Stimulated activated CD8-positive, alpha-beta memory T cell treated with anti-CD3 and anti-CD28 coated beads, Interleukin-12 subunit alpha, Interleukin-12 subunit beta, amount 100 ng/mL, for 24 hours (primary cell): Measurements from ENCODE around the gene CYTH2.
"Not testable (repeated sequence)": the region's sequence is repeated elsewhere in the genome, so short reads cannot be mapped to it uniquely, and the experiment has no call there.

ENCODE experiments used
- DNase-seq: peaks from one replicate; pipeline ENCODE4 v3.0.0-alpha.2; 2020; ENCODE audit errors: extremely low read depth

Gene CYTH2

DNA sequence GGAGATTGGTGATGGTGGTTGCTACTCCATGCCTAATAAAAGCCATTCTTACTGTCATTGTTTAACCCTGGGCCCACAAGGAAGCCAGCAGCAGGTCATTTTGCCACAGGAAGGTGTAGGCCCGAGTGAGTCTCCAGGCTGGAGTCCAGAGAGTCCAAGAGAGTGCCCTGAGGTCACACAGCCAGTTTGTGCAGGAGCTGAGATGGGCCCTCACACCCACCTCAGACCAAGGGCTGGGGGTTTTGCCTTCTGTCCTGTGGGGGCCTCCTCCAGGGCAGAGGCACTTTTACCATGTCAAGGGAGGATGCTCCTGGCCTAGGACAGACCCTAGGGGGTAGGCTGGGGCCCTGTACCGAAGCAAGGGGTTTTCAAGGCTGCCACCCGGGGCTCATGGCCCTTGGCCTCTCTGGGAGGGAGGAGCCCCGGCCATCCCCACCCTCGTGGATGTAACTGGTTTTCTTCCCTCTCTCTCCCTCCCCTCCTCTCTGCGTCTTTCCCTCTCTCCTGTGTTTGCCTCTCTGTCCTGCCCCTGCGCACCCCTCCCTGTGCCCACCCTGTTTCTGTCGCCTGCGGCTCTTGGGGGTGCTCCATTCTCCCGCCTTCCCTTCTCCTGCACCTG lies 8.0 kb downstream of the CYTH2 start:
- DNase-seq, result no peak

DNA sequence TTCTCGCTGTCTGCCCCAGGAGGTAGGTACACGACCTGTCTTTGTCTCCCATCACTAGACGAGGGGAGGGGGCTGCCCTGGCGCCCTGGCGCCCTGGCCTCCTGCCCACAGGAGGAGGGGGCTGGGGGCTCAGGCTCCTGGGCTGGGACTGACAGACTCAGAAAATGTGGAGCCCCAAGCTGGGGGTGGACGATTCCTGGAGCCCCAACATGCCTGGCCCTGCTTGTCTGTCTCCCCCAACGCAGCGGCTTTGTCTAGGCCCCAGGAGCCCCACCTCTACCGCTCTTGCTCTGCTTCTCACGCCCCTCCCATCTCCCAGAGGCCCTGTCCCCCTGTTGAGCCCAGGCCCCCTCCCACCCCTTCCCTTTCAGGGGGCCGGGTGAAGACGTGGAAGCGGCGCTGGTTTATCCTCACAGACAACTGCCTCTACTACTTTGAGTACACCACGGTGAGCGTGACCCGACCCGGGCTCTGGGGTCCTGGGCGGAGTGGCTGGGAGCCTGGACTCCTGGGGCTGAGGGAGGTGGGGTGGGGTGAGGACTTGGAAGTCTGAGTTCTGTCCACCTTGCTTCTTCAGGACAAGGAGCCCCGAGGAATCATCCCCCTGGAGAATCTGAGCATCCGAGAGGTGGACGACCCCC lies 8.6 kb downstream of the CYTH2 start:
- no peak for DNase-seq

DNA sequence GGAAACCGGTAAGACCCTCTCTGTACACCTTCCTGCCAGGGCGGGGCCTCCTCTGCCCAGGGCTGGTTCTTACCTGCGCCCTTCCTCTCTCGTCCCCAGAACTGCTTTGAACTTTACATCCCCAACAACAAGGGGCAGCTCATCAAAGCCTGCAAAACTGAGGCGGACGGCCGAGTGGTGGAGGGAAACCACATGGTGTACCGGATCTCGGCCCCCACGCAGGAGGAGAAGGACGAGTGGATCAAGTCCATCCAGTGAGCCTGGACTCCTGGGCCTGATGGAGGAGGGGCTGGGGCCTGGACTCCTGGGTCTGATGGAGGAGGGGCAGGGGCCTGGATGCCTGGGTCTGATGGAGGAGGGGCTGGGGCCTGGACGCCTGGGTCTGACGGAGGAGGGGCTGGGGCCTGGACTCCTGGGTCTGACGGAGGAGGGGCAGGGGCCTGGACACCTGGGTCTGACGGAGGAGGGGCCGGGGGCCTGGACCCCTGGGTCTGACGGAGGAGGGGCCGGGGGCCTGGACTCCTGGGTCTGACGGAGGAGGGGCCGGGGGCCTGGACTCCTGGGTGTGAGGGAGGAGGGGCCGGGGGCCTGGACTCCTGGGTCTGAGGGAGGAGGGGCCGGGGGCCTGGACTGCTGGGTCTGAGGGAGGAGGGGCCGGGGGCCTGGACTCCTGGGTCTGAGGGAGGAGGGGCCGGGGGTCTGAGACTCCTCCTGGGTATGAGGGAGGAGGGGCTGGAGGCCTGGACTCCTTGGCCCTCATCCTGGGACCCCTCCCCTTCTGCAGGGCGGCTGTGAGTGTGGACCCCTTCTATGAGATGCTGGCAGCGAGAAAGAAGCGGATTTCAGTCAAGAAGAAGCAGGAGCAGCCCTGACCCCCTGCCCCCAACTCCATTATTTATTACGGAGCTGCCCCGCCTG lies 9.4 kb downstream of the CYTH2 start:
- no peak for DNase-seq

DNA sequence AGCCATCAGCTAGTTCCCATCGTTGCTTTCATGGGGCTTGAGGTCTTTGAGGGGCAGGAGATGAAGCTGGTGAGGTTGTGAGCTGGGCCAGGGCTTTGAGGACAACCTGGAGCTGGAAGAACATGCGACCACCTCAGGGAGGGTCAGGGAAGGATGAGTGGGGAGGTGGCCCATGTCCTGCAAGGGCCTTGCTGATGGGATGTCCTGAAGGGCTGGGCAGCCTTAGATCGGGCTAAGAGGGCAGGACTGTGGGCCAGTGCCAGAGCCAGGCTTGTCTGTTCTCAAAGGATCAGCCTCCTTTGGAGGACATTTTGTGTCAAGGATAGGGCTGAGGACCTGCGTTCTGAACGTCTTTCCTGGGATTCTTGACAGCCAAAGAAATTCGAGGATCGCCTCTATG lies 10.5 kb downstream of the CYTH2 start:
- DNase-seq, result no peak

DNA sequence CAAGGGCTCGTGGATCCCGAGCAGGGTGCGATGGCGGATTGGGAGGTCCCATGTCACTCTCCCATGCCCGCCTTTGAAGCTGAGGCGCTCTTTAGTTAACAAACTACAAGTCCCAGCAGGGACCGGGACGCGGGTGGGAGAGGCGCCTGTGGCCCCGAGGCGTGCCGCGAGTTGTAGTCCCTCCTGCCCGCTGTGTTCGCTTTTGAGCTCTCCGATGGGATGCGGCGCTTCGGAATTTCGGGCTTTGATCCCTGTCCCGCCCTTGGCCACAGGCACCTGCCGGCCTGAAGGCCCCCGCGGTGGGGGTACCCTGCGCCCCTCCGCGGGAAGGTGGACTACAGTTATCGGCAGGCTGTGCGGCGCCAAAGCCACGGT lies 11.0 kb downstream of the CYTH2 start:
- no peak for DNase-seq

DNA sequence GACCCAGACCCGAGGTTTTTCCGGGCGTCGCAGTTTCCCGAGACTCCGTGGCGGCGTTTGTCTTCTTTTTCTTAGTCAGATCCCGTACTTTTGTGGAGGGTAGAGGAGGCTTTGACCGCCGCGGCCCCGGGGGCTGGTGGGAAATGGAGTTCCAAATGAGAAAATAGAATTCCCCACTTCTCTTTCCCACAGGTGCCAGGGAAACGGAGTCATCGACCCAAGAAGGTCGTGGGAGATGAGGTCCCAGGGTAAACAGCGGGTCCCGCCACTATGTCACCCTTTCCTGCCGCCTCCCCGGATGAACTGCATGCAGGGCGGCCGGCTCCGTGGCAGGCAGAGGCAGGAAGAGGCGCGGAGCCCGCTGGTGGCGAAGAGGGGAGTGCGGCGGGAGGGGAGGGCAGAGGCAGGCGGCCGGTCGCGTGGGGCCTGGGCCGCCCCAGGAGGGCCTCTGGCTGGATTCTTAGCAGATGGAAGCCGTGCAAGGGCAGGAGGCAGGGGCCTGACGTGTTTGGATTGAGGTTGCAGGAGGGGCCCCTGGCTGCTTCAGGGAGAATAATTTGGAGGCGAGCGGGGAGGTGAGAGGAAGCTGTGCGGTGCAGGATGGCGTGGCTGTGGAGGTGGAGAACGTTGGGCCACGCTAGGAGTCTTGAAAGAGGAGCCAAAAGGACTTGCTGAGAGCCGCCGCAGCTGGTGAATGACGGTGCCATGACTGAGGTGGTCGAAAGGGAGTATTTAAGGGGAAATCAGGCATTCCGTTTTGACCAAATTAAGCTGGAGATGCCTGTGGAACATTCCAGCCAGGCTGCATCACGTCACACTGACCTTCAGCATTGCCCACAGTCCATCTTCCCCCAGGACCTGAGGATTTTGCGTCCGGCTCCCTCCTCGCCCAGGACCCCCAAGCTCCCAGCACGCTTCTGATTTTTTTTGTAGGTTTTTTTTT lies 11.7 kb downstream of the CYTH2 start:
- DNase-seq, result no peak

DNA sequence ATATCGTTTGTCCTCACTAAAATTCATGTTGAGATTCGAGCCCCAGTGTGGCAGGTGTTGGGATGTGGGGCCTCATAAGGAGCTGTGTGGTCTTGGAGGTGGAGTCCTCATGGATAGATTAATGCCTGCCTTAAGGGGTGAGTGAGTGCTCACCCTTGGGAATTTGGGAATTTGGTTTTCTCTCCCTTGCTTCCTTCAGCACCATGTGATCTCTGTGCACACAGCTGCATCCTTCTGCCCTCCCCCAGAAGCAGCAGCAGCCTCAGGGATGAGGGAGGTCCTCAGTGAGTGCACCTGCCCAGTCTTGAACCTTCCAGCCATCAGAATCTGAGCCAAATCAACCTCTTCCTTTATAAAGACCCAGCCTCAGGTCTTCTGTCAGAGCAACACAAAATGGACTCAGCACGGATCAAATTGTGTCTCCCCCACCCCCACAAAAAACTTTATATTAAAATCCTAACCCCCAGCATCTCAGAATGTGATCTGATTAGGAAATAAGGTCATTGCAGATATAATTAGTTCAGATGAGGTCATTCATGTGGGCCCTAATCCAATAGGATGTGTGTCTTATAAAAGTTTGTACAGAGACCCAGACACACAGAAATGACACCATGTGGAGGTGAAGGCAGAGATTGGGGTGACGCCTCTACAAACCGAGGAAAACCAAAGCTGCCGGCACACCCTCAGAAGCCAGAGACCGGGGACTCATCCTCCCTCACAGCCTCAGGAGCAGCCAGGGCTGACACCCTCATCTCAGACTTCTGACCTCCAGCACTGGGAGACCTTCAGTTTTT lies 12.9 kb downstream of the CYTH2 start:
- no peak for DNase-seq

DNA sequence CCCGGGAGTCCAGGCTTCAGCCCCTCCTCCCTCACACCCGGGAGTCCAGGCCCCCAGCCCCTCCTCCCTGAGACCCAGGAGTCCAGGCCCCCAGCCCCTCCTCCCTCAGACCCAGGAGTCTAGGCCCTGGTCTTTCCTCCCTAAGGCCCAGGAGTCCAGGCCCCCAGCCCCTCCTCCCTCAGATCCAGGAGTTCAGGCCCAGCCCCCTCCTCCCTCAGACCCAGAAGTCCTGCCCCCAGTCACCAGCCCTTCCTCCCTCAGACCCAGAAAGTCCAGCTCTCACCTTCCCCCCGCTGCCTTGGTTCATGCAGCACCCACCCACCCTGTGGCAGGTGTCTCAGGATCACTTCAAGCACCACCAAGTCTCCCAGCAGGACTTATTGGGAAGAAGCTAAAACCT lies 14.1 kb downstream of the CYTH2 start:
- no peak for DNase-seq

DNA sequence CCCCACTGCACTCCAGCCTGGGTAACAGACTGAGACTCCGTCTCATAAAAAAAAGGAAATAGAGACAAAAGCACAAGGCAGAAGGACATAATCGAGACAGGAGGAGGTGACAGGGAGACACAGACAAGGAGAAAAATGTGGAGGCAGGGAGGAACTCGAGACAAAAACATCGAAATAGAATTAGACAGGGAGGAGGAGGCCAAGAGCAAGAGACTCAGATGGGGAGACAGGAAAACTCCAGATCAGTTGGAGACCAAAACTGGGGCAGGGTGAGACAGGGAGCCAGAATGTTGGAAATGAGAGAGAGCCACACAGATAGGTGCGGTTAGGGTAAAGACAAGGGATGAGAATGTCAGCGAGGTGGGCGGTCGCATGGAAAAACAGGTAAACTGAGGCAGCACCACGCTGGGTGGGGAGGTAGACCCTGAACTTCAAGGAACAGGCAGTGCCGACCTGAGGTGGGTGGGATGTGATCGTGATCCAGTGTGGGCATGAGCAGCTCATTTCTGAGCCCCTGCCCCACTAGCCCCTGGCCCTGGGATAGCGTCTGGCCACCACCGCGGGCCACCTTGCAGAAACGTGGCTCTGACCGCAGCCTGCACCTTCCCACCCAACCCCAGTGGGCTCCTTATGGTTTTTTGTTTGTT lies 15.2 kb downstream of the CYTH2 start:
- DNase-seq, result no peak

DNA sequence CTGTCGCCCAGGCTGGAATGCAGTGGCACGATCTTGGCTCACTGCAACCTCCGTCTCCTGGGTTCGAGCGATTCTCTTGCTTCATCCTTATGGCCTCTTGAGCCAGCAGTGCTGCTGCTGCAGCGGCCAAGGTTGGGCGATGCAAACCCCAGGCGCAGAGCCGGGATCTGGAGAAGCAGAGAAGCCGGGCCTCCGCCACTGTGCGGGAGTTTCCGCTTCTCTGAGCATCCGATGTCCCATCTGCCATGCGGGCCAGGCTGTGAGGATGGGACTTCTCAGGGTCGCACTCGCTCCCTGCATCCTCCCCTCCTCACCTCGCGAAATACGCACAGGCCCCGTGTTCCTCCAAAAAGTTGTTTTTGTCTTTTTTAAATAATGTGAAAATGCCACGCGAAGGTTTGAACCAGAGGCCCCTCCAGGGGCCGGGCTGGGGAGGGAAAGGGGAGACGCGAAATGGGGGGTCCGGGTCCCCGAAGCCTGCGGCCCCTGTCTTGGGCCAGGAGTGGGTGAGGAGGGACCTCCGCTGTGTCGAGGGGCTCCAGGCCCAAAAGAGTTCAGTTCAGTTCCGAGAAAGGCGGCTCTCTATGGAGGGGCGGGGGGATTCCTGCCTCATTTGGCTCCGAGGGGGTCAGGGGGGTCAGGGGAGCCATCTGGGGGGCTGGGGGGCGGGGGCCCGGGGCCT lies 15.9 kb downstream of the CYTH2 start:
- DNase-seq, result no peak

DNA sequence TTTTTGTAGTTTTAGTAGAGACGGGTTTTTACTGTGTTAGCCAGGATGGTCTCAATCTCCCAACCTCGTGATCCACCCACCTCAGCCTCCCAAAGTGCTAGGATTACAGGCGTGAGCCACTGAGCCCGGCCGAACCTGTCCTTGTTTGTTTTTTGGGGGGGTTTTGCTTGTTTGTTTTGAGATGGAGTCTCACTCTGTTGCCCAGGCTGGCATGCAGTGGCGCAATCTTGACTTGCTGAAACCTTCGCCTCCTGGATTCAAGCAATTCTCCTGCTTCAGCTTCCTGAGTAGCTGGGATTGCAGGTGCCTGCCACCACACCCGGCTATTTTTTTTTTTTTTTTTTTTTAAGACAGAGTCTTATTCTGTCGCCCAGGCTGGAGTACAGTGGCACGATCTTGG lies 17.5 kb downstream of the CYTH2 start:
- not testable (repeated sequence) for DNase-seq

DNA sequence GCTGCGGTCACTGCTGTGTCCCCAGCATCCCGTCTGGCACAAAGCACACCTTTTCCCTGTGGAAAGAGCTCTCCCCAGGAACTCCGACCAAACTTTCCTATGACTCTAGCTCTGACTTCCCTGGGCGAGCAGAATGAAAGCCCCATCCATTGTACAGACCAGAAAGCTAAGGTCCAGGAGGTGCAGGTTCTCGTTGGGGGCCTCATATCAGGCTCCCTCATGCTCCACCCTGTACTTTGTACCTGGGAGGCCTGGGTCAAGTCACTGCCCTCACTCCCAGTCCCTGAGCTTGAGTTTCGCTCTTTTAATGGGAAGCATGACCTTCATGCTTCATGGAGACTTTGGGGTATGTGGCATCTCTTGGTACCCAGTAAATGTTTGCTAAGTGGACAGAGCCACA lies 18.4 kb downstream of the CYTH2 start:
- no peak for DNase-seq

DNA sequence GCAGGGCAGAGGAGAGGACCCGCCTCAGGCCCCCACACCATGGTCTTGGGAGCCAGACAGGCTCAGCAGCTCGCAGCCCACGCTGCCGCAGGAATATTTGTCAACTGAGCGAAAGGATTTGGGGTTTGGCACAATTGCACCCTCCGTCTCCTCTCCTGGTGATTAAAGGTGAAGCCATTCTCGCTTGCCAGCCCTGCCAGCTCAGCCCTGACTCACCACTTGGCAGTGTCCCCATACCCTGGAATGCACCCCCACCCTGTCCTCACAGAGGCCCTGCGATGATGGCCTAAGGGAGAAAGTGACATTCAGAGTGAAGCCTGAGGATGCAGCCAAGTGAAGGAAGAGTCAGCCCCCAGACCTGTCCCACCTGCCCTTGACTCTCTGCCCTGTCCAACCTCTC lies 18.8 kb downstream of the CYTH2 start:
- no peak for DNase-seq

DNA sequence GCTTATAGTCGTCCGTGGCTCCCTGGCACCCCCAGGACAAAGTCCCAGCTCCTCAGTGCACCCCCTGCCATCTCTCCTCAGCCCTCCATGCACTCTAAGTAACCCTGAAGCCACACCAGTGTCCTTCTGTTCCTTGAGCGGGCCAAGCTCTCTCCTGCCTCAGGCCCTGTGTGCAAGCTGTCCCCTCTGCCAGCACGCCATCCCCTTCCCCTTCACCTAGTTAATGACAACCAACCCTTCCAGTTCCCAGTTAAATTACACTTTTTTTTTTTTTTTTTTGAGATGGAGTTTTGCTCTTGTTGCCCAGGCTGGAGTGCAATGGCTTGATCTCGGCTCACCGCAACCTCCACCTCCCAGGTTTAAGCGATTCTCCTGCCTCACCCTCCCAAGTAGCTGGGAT lies 19.3 kb downstream of the CYTH2 start:
- not testable (repeated sequence) for DNase-seq

DNA sequence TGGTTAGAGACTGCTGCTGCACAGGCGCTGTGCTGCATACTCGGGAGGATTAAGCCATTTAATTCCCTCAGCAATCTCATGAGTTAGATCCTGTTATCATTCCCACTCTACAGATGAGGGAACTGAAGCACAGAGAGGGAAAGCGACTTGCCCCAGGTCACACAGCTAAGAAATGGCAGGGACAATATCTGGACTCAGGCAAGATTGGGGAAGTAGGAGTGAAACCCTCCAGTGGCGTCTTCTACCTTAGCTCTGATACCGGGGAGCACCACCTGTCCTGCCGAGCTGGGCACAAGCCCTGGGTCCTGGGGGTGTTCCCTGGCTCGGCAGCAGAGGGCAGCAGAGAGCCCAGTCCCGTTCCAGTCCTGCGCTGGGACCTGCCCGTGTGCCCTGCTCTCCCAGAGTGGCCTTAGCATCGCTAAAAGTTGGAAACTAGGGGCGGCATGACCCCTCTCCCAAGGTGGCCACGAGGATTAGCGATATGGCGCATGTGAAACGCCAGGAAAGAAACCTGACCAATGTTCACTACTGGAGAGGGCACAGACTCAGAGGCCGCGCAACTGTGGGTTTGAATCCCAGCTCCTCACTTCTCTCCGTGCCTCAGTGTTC lies 20.5 kb downstream of the CYTH2 start:
- no peak for DNase-seq

DNA sequence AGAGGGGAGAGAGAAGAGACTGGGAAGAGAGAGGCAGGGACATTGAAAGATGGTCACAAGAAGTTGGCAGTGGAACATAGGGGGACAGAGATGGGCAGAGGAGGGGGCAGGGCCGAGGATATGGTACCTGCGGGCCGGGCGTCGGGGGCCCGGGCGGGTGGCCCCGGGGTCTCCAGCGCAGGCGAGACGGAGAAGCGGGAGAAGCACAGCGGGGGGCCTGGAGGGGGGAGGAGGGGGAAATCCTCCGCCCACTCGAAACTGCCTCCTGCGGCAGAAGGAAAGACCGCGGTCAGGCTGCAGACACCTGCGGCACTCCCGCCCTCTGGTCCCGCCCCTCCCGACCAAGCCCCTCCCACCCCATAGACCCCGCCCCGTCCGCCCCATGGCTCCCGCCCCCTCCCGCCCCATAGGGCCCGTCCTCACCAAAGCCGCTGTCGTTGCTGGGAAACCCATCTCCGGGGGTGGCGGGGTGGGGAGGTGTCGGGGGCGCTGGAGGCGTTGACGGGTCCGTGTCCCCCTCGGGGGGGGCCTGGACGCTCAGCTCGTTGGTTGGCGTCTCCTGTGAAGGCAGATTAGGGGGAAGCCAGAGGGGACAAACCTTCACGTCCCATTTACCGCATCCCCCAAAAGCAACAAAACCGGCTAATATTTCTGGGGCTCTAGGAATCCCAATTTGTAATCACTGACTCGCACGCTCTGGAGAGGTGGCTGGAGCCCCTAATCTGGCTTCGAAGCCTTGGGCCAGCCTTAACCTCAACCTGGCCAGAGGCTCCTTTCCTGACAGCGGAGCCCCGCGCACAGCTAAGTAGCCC lies 22.0 kb downstream of the CYTH2 start:
- no peak for DNase-seq

DNA sequence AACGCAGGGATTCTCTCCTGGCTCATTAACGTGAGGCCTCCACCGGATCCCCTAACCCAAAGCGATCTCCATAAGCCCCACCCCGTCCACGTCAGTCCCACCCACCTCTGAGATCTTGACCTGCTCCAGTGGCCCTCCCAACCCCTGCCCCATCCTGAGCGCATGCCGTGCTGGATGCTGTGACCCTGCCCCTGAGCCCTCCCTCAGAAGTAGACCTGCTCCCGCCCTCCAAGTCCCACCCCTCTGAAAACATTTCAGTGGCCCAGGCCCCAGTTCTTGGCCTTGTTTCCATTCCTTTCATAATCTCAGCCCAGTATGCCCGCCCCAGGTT lies 22.6 kb downstream of the CYTH2 start:
- DNase-seq, result no peak

DNA sequence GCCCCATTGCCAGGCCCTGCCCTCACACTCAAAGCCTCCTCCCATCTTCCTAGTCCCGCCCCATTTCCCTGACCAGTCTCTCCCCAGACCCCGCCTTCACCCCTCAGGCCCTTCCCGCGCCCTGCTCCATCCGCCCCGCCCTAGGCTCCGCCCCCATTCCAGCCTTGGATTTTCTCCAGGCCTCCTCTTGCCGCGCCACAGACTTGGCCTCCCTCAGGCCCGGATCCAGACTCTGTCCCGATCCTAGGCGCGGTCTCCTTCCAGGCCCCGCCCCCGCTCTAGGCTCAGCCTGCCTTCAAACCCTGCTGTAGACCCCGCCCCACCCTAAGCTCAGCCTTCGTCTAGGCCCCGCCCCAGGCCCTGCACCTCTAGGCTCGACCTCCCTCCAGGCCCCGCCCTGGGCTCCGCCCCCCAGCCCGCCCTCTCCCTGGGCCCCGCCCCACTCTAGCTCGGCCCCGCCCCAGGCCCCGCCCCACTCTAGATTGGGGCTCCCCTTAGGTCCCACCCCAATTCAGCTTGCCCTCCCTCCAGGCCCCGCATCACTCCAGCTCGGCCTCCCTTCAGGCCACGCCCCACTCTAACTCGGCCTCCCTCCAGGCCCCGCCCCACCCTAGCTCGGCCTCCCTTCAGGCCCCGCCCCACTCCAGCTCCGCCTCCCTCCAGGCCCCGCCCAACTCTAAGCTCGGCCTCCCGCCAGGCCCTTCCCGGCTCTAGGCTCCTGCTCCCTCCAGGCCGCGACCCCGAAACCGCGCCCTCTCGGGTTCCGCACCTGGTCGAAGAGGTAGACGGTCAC lies 24.0 kb downstream of the CYTH2 start:
- DNase-seq, result no peak
